Fibroblast of pulmonary artery (primary cell): ENCODE results near the gene CYP46A1.
A peak's percentile ranks its signal among the peaks of the same experiment; 100 is the strongest.

Source experiments
- DNase-seq: peaks from one replicate; pipeline ENCODE4 v3.0.0-alpha.2; 2010; ENCODE audit warnings: low read depth
- H3K4me3 ChIP-seq: replicated peaks from 2 replicates; pipeline ENCODE4 v1.5.1; 2011; ENCODE audit warnings: low read depth, mild to moderate bottlenecking, control low read depth, low read length, moderate library complexity
- TF ChIP-seq, protein P1 (sequence below): IDR thresholded peaks from 2 replicates; pipeline ENCODE4 v1.5.1; 2011; ENCODE audit warnings: mild to moderate bottlenecking, control low read depth, low read length, inconsistent platforms; ENCODE audit errors: missing control alignments

CYP46A1 gene

DNA sequence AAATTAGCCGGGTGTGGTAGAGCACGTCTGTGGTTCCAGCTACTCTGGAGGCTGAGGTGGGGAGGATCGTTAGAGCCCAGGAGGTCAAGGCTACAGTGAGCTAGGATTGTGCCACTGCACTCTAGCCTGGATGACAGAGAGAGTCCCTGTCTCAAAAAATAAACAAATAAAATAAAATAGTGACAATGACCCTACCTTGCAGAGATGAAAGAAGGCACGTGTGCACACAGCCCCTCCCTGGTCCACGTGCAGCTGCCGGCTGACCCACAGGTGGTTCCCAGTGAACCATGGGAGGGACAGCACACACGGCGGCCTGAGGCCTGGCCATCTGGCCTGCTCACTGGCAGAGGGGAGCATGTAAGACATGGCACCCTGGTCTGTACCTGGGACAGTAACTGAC is 34.5 kb upstream of the CYP46A1 start:
- TF ChIP-seq, protein P1, sequence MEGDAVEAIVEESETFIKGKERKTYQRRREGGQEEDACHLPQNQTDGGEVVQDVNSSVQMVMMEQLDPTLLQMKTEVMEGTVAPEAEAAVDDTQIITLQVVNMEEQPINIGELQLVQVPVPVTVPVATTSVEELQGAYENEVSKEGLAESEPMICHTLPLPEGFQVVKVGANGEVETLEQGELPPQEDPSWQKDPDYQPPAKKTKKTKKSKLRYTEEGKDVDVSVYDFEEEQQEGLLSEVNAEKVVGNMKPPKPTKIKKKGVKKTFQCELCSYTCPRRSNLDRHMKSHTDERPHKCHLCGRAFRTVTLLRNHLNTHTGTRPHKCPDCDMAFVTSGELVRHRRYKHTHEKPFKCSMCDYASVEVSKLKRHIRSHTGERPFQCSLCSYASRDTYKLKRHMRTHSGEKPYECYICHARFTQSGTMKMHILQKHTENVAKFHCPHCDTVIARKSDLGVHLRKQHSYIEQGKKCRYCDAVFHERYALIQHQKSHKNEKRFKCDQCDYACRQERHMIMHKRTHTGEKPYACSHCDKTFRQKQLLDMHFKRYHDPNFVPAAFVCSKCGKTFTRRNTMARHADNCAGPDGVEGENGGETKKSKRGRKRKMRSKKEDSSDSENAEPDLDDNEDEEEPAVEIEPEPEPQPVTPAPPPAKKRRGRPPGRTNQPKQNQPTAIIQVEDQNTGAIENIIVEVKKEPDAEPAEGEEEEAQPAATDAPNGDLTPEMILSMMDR, result no peak
- DNase-seq, result no peak
- H3K4me3 ChIP-seq, result no peak overlapping the region

DNA sequence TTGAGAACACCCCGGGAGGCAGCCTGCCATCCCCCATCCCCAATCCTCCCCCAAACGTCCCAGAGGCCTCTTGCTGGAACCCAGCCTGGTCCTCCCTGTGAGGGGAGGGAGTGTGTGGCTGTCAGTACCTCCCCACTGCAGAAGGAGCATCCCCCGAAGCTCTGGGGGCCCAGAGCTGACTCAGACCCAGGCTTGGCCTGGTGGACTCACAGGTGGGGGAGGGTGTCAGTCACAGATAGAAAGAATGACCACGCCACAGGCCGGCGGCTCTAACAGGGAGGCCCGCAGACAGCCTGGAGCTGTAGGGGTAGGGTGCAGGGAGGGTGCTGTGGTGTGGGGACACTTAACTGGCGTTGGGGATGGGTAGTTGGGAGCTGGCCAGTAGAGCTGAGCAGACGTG is 33.9 kb upstream of the CYP46A1 start:
- TF ChIP-seq, protein P1, result no peak
- DNase-seq, result no peak
- no peak overlapping the region for H3K4me3 ChIP-seq

DNA sequence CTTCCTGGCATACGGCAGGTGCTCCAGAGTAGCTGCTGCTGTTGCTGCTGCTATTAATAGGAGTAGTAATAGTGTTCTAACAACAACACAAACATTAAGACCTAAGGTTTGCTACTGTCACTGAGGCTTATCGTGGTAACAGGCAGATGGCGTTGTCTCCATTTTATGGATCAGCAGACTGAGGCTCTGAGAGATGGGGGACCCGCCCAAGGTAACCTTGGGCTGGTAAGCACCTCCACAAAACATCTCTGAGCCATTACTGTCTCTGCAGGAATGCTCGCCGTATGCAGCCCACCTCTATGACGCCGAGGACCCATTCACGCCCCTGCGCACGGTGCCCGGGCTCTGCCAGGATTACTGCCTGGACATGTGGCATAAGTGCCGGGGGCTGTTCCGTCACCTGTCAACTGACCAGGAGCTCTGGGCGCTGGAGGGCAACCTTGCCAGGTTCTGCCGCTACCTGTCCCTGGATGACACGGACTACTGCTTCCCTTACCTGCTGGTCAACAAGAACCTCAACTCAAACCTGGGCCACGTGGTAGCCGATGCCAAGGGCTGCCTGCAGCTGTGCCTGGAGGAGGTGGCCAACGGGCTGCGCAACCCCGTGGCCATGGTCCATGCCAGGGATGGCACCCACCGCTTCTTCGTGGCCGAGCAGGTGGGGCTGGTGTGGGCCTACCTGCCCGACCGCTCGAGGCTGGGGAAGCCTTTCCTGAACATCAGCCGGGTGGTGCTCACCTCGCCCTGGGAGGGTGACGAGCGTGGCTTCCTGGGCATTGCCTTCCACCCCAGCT is 31.9 kb upstream of the CYP46A1 start:
- no peak overlapping the region for H3K4me3 ChIP-seq
- DNase-seq, result no peak
- TF ChIP-seq, protein P1, result no peak

DNA sequence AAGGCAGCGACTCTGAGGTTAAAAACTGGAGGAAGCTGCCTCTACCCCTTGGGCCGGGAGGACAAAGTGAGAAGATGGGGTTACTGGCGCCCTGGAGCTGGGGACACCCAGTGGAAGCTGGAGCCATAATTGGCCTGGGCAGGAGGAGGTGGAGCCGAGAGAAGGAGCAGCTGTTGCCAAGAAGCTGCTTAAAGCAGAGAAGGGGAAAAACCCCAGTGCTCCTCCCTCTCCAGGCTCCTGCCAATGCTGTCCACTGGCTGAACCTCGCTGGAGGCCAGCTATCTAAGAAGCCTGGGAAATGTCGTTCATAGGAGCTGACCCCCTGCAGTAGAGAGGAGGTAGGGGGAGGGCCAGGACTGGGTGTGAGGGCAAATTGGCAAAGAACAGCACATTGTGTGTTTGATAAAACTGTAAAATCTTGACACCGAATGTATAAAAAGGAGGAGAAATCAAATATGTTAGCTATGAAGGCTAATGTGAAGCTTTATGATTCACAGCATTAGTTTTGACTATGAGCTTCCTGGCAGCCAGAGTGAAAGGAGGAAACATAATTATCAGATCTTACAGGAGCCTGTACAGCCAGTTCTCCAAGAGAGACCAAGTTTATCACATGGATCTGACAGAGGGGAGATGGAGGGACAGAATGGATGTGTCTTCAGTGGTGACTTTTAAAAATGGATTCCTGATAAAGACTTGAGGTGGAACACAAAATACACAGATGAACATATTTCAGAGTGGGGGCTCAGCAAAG is 29.7 kb upstream of the CYP46A1 start:
- DNase-seq, result peak; percentile 84
- TF ChIP-seq, protein P1, result no peak
- H3K4me3 ChIP-seq, result no peak overlapping the region

DNA sequence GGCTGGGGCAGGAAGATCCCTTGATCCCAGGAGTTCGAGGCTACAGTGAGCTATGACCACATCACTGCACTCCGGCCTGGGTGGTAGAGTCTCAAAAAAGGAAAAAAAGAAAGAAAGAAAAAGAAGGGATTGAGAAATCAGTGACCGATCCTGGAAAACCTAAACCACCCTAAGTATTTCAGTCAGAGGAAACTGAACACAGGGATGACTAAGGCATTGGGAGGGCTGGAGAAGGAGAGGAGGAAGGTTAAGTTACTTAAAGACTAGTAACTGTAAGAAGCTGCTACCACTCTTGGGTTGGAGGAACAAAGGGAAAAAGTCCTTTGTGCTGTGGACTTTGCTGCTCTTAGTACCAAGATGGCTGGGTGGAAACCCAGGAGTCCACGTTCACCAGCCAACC is 28.6 kb upstream of the CYP46A1 start:
- TF ChIP-seq, protein P1, result no peak
- H3K4me3 ChIP-seq, result no peak overlapping the region
- peak; percentile 54 for DNase-seq

DNA sequence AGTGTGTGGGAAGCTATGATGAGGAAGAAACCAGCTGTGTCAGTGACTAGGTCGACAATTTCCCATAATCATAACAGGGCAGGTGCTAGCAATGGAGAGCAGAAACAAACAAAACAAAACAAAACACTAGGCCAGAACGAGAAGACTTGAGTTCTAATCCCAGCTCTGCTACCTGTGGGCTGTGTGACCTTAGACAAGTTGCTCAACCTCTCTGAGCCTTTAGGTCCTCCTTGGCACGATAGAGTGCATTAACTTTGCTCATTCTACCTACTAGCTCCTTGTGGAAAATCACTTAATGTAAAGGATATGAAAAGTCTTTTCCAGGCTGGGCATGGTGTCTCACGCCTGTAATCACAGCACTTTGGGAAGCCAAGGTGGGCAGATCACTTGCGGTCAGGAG is 27.9 kb upstream of the CYP46A1 start:
- TF ChIP-seq, protein P1, result no peak
- no peak overlapping the region for H3K4me3 ChIP-seq
- no peak for DNase-seq
